NCI-H82 treated with DMSO at 0.1 percent for 48 hours (cell line): ENCODE measurements around the gene RNF114.
A peak's percentile ranks its signal among the peaks of the same experiment; 100 is the strongest.

ENCODE experiments used
- DNase-seq: peaks from one replicate; lab custom pipeline; 2025; ENCODE audit not compliant: unreplicated experiment; lab: John Stamatoyannopoulos, UW

RNF114 gene

DNA sequence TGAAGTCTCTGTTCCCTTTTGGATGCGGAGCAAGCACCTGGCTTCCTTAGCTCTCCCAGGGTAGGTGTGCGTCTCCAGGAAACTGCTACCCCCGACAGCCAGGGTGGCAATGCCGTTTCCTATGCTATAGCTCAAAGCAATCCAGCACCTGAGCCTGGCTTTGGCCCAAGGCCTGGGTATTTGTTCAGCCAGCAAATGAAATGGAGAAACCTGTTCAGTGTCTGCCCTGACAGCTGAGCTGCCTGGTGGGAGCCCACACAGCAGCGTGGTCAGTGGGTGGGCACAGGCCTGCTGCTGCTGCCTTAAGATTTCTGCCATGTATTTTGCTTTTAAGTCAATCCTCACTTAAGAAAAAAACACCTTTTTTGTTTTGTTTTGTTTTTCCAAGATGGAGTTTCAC, 34.6 kb upstream of the RNF114 start:
- no peak for DNase-seq

- no peak for DNase-seq
These were observed 31.6 kb upstream of the RNF114 start for GRCh38 chr20:49904440-49905214.

GRCh38 chr20:49905415-49906091, 30.6 kb upstream of the RNF114 start:
- no peak for DNase-seq

DNA sequence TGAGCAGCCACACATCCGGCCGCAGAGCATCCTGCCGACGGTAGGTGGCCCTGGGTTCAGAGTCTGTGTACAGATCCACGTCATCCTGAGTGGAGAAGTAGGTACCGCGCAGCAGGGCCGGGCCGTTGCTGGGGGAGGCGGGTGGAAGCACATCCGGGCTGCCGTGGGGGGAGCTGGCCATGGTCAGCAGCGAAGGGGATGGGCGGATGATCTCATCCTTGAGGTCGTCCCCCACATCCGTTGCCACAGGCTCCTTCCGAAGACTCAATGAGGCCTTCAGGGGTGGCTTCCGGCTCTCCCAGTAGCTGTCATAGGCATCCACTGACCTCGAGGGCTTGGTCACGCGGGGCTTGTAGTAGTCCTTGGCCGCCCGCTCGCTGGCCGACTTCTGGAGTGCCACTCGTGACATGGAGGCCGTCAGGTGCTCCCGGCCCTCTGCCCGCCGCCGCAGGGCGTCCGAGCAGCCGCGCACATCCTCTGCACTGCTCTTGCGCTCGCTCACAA, 30.0 kb upstream of the RNF114 start:
- no peak for DNase-seq

DNA sequence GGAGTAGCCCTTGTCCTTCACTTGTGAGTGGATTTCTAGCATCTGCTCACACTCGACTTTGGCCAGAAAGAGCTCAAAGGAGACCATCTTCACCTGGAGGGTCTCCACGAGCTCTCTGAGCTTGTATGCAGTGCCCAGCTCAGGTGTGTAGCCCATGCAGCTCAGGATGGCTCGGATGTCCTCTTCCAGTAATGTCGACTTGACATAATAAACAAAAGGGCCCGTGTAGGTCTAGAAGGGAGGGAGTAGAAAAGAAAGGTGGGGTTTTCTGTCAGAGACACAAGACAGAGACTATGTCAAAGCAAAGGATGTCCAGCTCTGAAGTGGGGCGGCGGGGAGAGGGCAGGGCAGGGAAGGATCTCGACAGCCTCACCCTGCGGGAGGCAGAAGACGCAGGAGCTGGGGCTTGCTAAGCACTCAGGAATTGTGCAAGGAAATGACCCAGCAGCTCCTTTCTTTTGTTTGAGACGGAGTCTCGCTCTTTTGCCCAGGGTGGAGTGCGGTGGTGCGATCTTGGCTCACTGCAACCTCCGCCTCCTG, 29.5 kb upstream of the RNF114 start:
- DNase-seq, result no peak

- DNase-seq, result no peak
These were observed 28.6 kb upstream of the RNF114 start for GRCh38 chr20:49907405-49908257.

DNA sequence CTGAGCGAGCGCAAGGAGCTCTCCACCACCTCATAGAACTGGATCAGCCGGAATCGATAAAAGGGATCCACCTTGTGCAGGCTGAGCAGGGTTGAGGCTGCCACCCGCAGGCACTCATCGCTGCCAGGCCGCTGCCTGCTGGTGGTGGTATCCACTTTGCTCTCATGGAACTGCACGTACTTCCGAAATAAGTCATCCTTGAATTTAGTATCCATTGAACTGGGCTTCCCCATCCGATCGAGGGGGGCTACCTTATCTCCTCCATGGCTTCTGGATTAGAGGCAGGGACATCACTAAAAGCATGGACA, 28.0 kb upstream of the RNF114 start:
- DNase-seq, result no peak

- peak; percentile 23 for DNase-seq
These were observed 26.5 kb upstream of the RNF114 start for GRCh38 chr20:49909499-49910339.

DNA sequence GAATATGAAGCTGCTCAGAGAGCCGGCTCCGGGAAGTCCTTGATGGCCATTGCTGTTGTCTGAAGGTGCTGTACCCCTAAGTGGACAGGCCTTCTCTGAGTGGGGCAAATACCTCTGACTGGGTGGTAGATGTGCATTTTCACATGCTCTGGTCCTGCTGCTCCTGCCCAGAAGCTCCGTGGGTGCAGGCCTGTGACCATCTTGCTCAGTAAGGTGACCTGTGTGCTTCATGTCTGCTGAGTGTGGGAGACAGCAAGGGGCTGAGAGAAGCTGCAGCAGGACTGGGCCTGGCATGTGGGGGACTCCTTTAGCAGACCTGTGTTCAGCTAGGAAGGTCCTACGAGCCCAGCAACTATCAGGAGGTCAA, 25.9 kb upstream of the RNF114 start:
- no peak for DNase-seq

DNA sequence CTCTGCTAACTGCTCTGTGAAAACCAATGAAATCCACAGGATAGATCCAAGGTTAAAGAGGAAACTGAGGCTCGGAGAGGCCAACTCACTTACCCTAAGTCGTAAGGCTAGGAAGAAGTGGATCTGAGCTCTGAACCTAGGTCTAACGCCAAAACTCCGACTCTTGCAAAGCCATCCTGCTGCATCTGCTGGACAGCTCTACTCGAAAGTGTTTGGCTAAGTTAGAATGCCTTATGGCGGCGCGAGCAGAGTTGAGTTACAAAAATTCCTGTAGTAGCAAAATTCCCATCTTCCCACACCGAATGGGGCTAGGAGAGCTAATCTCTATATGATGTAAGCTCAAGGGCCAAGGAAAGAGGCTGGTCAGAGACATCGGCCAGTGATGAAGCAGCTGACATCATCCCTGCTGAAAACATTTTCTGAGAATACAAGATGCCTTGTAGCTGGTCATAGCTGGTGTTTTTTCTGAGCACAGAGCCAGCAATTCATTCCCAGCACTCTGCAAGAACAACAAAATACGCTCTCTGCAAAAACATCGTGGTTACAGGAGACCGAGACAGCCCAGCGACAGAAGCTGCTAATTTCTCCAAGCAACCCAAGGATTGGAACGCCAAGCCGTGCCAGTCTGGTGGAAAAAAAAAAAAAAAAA, 22.7 kb upstream of the RNF114 start:
- no peak for DNase-seq

- DNase-seq, result no peak
These were observed 21.7 kb upstream of the RNF114 start for GRCh38 chr20:49914310-49915117.

GRCh38 chr20:49915118-49915379, 21.1 kb upstream of the RNF114 start:
- DNase-seq, result no peak

- peak; percentile 78 for DNase-seq
These were observed 20.6 kb upstream of the RNF114 start, which contains the start of gene SPATA2 for GRCh38 chr20:49915380-49916145. SPATA2 (minus strand) TSS chr20:49915529; CDS start chr20:49908490, 7,039 bp downstream.

DNA sequence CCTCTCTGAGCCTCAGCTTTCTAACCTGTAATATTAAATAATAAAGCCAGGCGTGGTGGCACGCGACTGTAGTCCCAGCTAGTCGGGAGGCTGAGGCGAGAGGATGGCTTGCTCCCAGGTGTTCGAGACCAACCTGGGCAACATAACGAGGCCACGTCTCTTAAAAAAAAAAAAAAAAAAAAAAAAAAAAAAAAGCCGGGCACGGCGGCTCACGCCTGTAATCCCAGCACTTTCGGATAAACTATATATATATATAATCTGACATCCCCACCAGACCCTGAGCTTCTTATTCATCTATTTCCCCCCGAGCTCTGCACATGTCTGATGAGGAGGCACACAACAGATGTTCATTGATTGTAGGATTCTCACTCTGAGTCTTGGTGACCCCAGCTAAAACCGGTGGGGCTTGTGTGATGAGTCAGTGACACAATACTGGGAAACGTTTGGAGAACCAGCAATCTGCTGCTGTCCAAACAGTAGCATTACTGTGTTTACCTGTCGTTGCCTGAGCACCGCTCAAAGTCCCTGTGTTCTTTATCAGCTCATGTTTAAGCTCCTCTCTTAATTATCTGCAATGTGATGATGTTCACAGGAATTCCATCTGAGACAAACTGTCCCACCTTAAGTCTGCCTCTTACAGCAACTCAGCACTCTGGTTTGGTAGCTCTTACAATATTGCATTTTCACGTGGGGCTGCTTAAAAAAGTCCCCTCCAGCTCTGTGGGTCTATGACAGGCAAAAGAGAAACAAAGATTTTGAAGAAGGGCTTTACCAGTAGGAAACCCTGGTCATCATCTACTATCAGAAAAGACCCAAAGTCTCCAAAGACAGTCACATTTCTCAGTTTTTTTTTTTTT, 19.8 kb upstream of the RNF114 start:
- DNase-seq, result peak; percentile 62

DNA sequence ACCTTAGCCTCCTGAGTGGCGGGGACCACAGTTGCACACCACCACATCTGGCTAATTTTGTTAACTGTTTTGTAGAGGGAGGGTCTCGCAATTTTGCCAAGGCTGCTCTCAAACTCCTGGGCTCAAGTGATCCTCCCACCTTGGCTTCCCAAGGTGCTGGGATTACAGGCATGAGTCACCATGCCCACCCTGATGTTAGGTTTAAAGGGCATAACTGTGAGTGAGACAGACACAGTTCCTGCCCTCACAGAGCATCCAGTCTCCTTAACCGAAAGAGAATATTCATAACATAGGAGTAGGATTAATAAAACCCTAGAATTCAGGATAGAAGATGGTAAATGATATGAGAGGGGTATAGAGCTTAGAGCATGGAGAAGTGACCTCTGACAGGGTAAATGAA, 17.8 kb upstream of the RNF114 start:
- no peak for DNase-seq

GRCh38 chr20:49919009-49919408, 17.2 kb upstream of the RNF114 start:
- DNase-seq, result no peak

DNA sequence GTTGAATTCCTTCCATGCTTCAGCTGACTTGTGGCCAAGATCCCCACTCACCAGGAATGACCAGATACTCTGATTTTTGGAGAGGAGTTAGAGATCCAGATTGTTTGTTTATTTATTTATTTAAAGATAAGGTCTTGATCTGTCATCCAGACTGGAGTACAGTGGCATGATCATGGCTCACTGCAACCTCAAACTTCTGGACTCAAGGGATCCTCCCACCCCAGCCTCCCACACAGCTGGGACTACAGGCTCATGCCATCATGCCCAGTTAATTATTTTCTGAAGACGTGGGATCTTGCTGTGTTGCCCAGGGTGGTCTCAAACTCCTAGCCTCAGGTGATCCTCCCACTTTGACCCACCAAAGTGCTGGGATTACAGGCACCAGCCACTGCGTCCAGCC, 16.7 kb upstream of the RNF114 start:
- no peak for DNase-seq

- no peak for DNase-seq
These were observed 11.9 kb upstream of the RNF114 start for GRCh38 chr20:49924247-49924646.
